MCF 10A (cell line): ENCODE measurements around the gene NT5C3B. TPM values are rescaled to one million over a fixed set of nuclear protein-coding genes. Genes with fewer than 3 reads are reported as not detected.

ENCODE experiments used
- BruUV-seq: library from RNA; stranded (reverse); fragments of 400-500 nt; replicated peaks from 2 replicates; lab custom pipeline; 2021; lab: Mats Ljungman, UMichigan
- CTCF ChIA-PET: fragments of 300-600 bp; sonication (Branson Sonifier 250); formaldehyde crosslinking; extraction: SDS; loops from one replicate; lab custom pipeline; 2021; ENCODE audit warnings: antibody characterized with exemption, inconsistent platforms; lab: Yijun Ruan, JAX
- POLR2A ChIA-PET: fragments of 300-600, 350-650 bp; sonication (Branson Sonifier 250); formaldehyde crosslinking; extraction: SDS; loops from one replicate; lab custom pipeline; 2020; ENCODE audit warnings: antibody characterized with exemption, inconsistent platforms; lab: Yijun Ruan, JAX
- DNase-seq: peaks from one replicate; pipeline ENCODE4 v3.0.0-alpha.2; 2018; ENCODE audit not compliant: unreplicated experiment
- H3K27ac Mint-ChIP-seq: one replicate; pipeline ENCODE4 v1.8.0; 2022; ENCODE audit warnings: mild to moderate bottlenecking, low read depth, mixed read lengths; ENCODE audit not compliant: unreplicated experiment
- H3K27me3 Mint-ChIP-seq: one replicate; pipeline ENCODE4 v1.8.0; 2022; ENCODE audit warnings: mixed read lengths; ENCODE audit not compliant: insufficient read depth, unreplicated experiment
- H3K36me3 Mint-ChIP-seq: one replicate; pipeline ENCODE4 v1.8.0; 2022; ENCODE audit warnings: mild to moderate bottlenecking, moderate library complexity, mixed read lengths; ENCODE audit not compliant: insufficient read depth, unreplicated experiment
- H3K4me1 Mint-ChIP-seq: one replicate; pipeline ENCODE4 v1.8.0; 2022; ENCODE audit warnings: mixed read lengths; ENCODE audit not compliant: insufficient read depth, unreplicated experiment
- H3K4me3 Mint-ChIP-seq: one replicate; pipeline ENCODE4 v1.8.0; 2022; ENCODE audit warnings: mild to moderate bottlenecking, moderate library complexity, mixed read lengths; ENCODE audit not compliant: unreplicated experiment
- H3K9me3 Mint-ChIP-seq: one replicate; pipeline ENCODE4 v1.8.0; 2022; ENCODE audit warnings: mixed read lengths; ENCODE audit not compliant: unreplicated experiment
- CTCF ChIP-seq: fragments of 200-600 bp; IDR thresholded peaks from one replicate; pipeline ENCODE4 v1.8.0; 2022; ENCODE audit warnings: antibody characterized with exemption, mild to moderate bottlenecking; ENCODE audit not compliant: unreplicated experiment
- intact Hi-C: fragments of 100-400 bp; cut with micrococcal nuclease; formaldehyde crosslinking; loops from 2 replicates; pipeline ENCODE4 v1.14.1; 2022
- total RNA-seq: library from RNA; stranded (reverse); gene quantifications from 2 replicates; pipeline ENCODE4 v1.2.3, GENCODE V29; 2022

Gene NT5C3B
- total RNA-seq, 1 experiment from 2014 or later: 59.8 TPM

GRCh38 chr17:41784207-41784744 lies 51.8 kb downstream of the NT5C3B start:
- ChIA-PET POLR2A (interaction anchor here (0.7 to 18.0 kb wide), 11 partner anchors 9 to 1289 kb away, joined by 3 to 599 read pairs (median 15); partner anchors contain the start of genes ACLY, CNP, EIF1 and FKBP10), CTCF (interaction anchor here (0.6 to 4.3 kb wide), 7 partner anchors 11 to 565 kb away, joined by 3 to 73 read pairs (median 7); no protein-coding TSS in a partner anchor)

GRCh38 chr17:41782142-41782541 lies 53.9 kb downstream of the NT5C3B start:
- TF ChIP-seq CTCF: no peak
- Mint-ChIP-seq H3K36me3 (peaks cover 48% of the 10 kb centered on the region), H3K4me3 (no peak overlapping the region), H3K4me1 (peaks cover 26% of the 10 kb centered on the region), H3K27me3 (no peaks in the 10 kb centered on the region), H3K27ac (peak overlapping the region; percentile 64), H3K9me3 (no peaks in the 10 kb centered on the region)
- no TSS peak for BruUV-seq
- intact Hi-C loops: no loop called here
- POLR2A ChIA-PET: interaction anchor here (1.7 to 18.0 kb wide), 2 partner anchors 22 to 32 kb away, joined by 6 to 599 read pairs; partner anchors contain the start of genes FKBP10 and P3H4
- DNase-seq: no peak
- CTCF ChIA-PET: interaction anchor here (0.7 to 2.1 kb wide), 3 partner anchors 20 to 45 kb away, joined by 3 to 8 read pairs (median 3); no protein-coding TSS in a partner anchor

More at GRCh38 chr17:41784207-41784744, 51.8 kb downstream of the NT5C3B start:
- H3K27me3 Mint-ChIP-seq: no peaks in the 10 kb centered on the region
- intact Hi-C loops: loop anchor here (1.0 kb wide), 1 partner anchor 11 kb away; no protein-coding TSS in a partner anchor
- peak overlapping the region; percentile 74 for H3K4me3 Mint-ChIP-seq
- peaks cover 33% of the 10 kb centered on the region for H3K36me3 Mint-ChIP-seq
- TF ChIP-seq CTCF: no peak
- H3K4me1 Mint-ChIP-seq: peaks cover 33% of the 10 kb centered on the region
- no peaks in the 10 kb centered on the region for H3K9me3 Mint-ChIP-seq
- peak; percentile 96 for DNase-seq
- peak overlapping the region; percentile 70 for H3K27ac Mint-ChIP-seq
- no TSS peak for BruUV-seq

- DNase-seq: no peak
- H3K4me3 Mint-ChIP-seq: no peak overlapping the region
- ChIA-PET CTCF (interaction anchor here (0.8 to 2.1 kb wide), 3 partner anchors 20 to 44 kb away, joined by 3 to 8 read pairs (median 3); no protein-coding TSS in a partner anchor), POLR2A (interaction anchor here (1.1 to 18.0 kb wide), 3 partner anchors 22 to 48 kb away, joined by 3 to 599 read pairs (median 6); partner anchors contain the start of genes FKBP10, HAP1 and P3H4)
- peaks cover 51% of the 10 kb centered on the region for H3K36me3 Mint-ChIP-seq
- no peaks in the 10 kb centered on the region for H3K27me3 Mint-ChIP-seq
- no peak for TF ChIP-seq CTCF
- peaks cover 26% of the 10 kb centered on the region for H3K4me1 Mint-ChIP-seq
- BruUV-seq: no TSS peak
- peak overlapping the region; percentile 64 for H3K27ac Mint-ChIP-seq
- intact Hi-C loops: no loop called here
- no peaks in the 10 kb centered on the region for H3K9me3 Mint-ChIP-seq
Measured at GRCh38 chr17:41781404-41782110, 54.5 kb downstream of the NT5C3B start.

- peak overlapping the region; percentile 64 for H3K27ac Mint-ChIP-seq
- intact Hi-C loops: no loop called here
- no peak overlapping the region for H3K4me3 Mint-ChIP-seq
- peaks cover 40% of the 10 kb centered on the region for H3K4me1 Mint-ChIP-seq
- peaks cover 64% of the 10 kb centered on the region for H3K36me3 Mint-ChIP-seq
- no peak for DNase-seq
- BruUV-seq: no TSS peak
- POLR2A ChIA-PET: interaction anchor here (0.6 to 18.0 kb wide), 4 partner anchors 9 to 1588 kb away, joined by 3 to 599 read pairs (median 8); partner anchors contain the start of genes FKBP10 and P3H4
- no peak for TF ChIP-seq CTCF
- H3K27me3 Mint-ChIP-seq: no peaks in the 10 kb centered on the region
- H3K9me3 Mint-ChIP-seq: no peaks in the 10 kb centered on the region
- CTCF ChIA-PET: interaction anchor here (3.0 kb wide), 1 partner anchor 21 kb away, joined by 29 read pairs; no protein-coding TSS in a partner anchor
Measured at GRCh38 chr17:41779954-41780353, 56.1 kb downstream of the NT5C3B start.
